Measurements from ENCODE around the gene DNAH3.
"Not testable (repeated sequence)": the region's sequence is repeated elsewhere in the genome, so short reads cannot be mapped to it uniquely, and the experiment has no call there.

The DNAH3 gene

GRCh38 chr16:21076186-21076883, 74.3 kb downstream of the DNAH3 start:
- no peaks in the 10 kb centered on the region for H3K4me1 ChIP-seq (ENCODE audit: control insufficient read depth, insufficient read depth, low read length)
- H3K9ac ChIP-seq (ENCODE audit: low read length), result no peak overlapping the region
- no peak overlapping the region for H3K4me3 ChIP-seq (ENCODE audit: low read length)
- H3K27me3 ChIP-seq (ENCODE audit: control insufficient read depth, insufficient read depth, low read length), result no peaks in the 10 kb centered on the region
- H3K36me3 ChIP-seq (ENCODE audit: control insufficient read depth, insufficient read depth, low read length), result no peaks in the 10 kb centered on the region
- H3K27ac ChIP-seq (ENCODE audit: low read depth, low read length), result no peak overlapping the region

- H3K9ac ChIP-seq (ENCODE audit: low read length), result no peak overlapping the region
- no peak overlapping the region for H3K4me3 ChIP-seq (ENCODE audit: low read length)
- no peaks in the 10 kb centered on the region for H3K27me3 ChIP-seq (ENCODE audit: control insufficient read depth, insufficient read depth, low read length)
- no peaks in the 10 kb centered on the region for H3K36me3 ChIP-seq (ENCODE audit: control insufficient read depth, insufficient read depth, low read length)
- H3K27ac ChIP-seq (ENCODE audit: low read depth, low read length), result no peak overlapping the region
- H3K4me1 ChIP-seq (ENCODE audit: control insufficient read depth, insufficient read depth, low read length), result no peaks in the 10 kb centered on the region
These were observed 75.4 kb downstream of the DNAH3 start for GRCh38 chr16:21075252-21075651.

GRCh38 chr16:21072976-21073375, 77.7 kb downstream of the DNAH3 start:
- no peak overlapping the region for H3K4me3 ChIP-seq (ENCODE audit: low read length)
- no peaks in the 10 kb centered on the region for H3K36me3 ChIP-seq (ENCODE audit: control insufficient read depth, insufficient read depth, low read length)
- H3K9ac ChIP-seq (ENCODE audit: low read length), result no peak overlapping the region
- no peaks in the 10 kb centered on the region for H3K4me1 ChIP-seq (ENCODE audit: control insufficient read depth, insufficient read depth, low read length)
- H3K27me3 ChIP-seq (ENCODE audit: control insufficient read depth, insufficient read depth, low read length), result no peaks in the 10 kb centered on the region
- no peak overlapping the region for H3K27ac ChIP-seq (ENCODE audit: low read depth, low read length)

- no peak overlapping the region for H3K4me3 ChIP-seq (ENCODE audit: low read length)
- H3K9ac ChIP-seq (ENCODE audit: low read length), result no peak overlapping the region
- no peaks in the 10 kb centered on the region for H3K4me1 ChIP-seq (ENCODE audit: control insufficient read depth, insufficient read depth, low read length)
- H3K27me3 ChIP-seq (ENCODE audit: control insufficient read depth, insufficient read depth, low read length), result no peaks in the 10 kb centered on the region
- no peaks in the 10 kb centered on the region for H3K36me3 ChIP-seq (ENCODE audit: control insufficient read depth, insufficient read depth, low read length)
- H3K27ac ChIP-seq (ENCODE audit: low read depth, low read length), result no peak overlapping the region
These were observed 78.9 kb downstream of the DNAH3 start for GRCh38 chr16:21071741-21072140.

GRCh38 chr16:21070564-21070963, 80.1 kb downstream of the DNAH3 start:
- Histone ChIP-seq H3K36me3 (ENCODE audit: control insufficient read depth, insufficient read depth, low read length) (no peaks in the 10 kb centered on the region), H3K27ac (ENCODE audit: low read depth, low read length) (no peak overlapping the region), H3K4me3 (ENCODE audit: low read length) (no peak overlapping the region), H3K9ac (ENCODE audit: low read length) (no peak overlapping the region), H3K4me1 (ENCODE audit: control insufficient read depth, insufficient read depth, low read length) (no peaks in the 10 kb centered on the region), H3K27me3 (ENCODE audit: control insufficient read depth, insufficient read depth, low read length) (no peaks in the 10 kb centered on the region)

GRCh38 chr16:21069986-21070385, 80.7 kb downstream of the DNAH3 start:
- H3K9ac ChIP-seq (ENCODE audit: low read length), result no peak overlapping the region
- no peak overlapping the region for H3K27ac ChIP-seq (ENCODE audit: low read depth, low read length)

GRCh38 chr16:21064203-21064602, 86.4 kb downstream of the DNAH3 start:
- H3K9ac ChIP-seq (ENCODE audit: low read length), result no peak overlapping the region
- H3K4me3 ChIP-seq (ENCODE audit: low read length), result no peak overlapping the region
- H3K4me1 ChIP-seq (ENCODE audit: control insufficient read depth, insufficient read depth, low read length), result no peaks in the 10 kb centered on the region
- no peaks in the 10 kb centered on the region for H3K27me3 ChIP-seq (ENCODE audit: control insufficient read depth, insufficient read depth, low read length)
- H3K36me3 ChIP-seq (ENCODE audit: control insufficient read depth, insufficient read depth, low read length), result no peaks in the 10 kb centered on the region
- H3K27ac ChIP-seq (ENCODE audit: low read depth, low read length), result no peak overlapping the region

More at GRCh38 chr16:21069986-21070385, 80.7 kb downstream of the DNAH3 start:
- no peaks in the 10 kb centered on the region for H3K4me1 ChIP-seq (ENCODE audit: control insufficient read depth, insufficient read depth, low read length)
- no peak overlapping the region for H3K4me3 ChIP-seq (ENCODE audit: low read length)
- no peaks in the 10 kb centered on the region for H3K36me3 ChIP-seq (ENCODE audit: control insufficient read depth, insufficient read depth, low read length)
- H3K27me3 ChIP-seq (ENCODE audit: control insufficient read depth, insufficient read depth, low read length), result no peaks in the 10 kb centered on the region

- H3K4me3 ChIP-seq (ENCODE audit: low read length); H3K4me1 ChIP-seq (ENCODE audit: control insufficient read depth, insufficient read depth, low read length); H3K27me3 ChIP-seq (ENCODE audit: control insufficient read depth, insufficient read depth, low read length); H3K36me3 ChIP-seq (ENCODE audit: control insufficient read depth, insufficient read depth, low read length); H3K27ac ChIP-seq (ENCODE audit: low read depth, low read length); H3K9ac ChIP-seq (ENCODE audit: low read length): not testable (repeated sequence)
These were observed 87.3 kb downstream of the DNAH3 start for GRCh38 chr16:21063314-21063713.

- H3K9ac ChIP-seq (ENCODE audit: low read length), result no peak overlapping the region
- H3K36me3 ChIP-seq (ENCODE audit: control insufficient read depth, insufficient read depth, low read length), result no peaks in the 10 kb centered on the region
- no peaks in the 10 kb centered on the region for H3K27me3 ChIP-seq (ENCODE audit: control insufficient read depth, insufficient read depth, low read length)
- H3K4me1 ChIP-seq (ENCODE audit: control insufficient read depth, insufficient read depth, low read length), result no peaks in the 10 kb centered on the region
- no peak overlapping the region for H3K4me3 ChIP-seq (ENCODE audit: low read length)
- no peak overlapping the region for H3K27ac ChIP-seq (ENCODE audit: low read depth, low read length)
These were observed 90.6 kb downstream of the DNAH3 start for GRCh38 chr16:21060027-21060510.

GRCh38 chr16:21057875-21058274, 92.8 kb downstream of the DNAH3 start:
- Histone ChIP-seq H3K27me3 (ENCODE audit: control insufficient read depth, insufficient read depth, low read length) (no peaks in the 10 kb centered on the region), H3K27ac (ENCODE audit: low read depth, low read length) (no peak overlapping the region), H3K4me1 (ENCODE audit: control insufficient read depth, insufficient read depth, low read length) (no peaks in the 10 kb centered on the region), H3K4me3 (ENCODE audit: low read length) (no peak overlapping the region), H3K36me3 (ENCODE audit: control insufficient read depth, insufficient read depth, low read length) (no peaks in the 10 kb centered on the region), H3K9ac (ENCODE audit: low read length) (no peak overlapping the region)

GRCh38 chr16:21056396-21056795, 94.2 kb downstream of the DNAH3 start:
- Histone ChIP-seq H3K27ac (ENCODE audit: low read depth, low read length) (no peak overlapping the region), H3K4me3 (ENCODE audit: low read length) (no peak overlapping the region)

GRCh38 chr16:21055738-21056137, 94.9 kb downstream of the DNAH3 start:
- not testable (repeated sequence) for H3K27ac ChIP-seq (ENCODE audit: low read depth, low read length); H3K4me1 ChIP-seq (ENCODE audit: control insufficient read depth, insufficient read depth, low read length); H3K27me3 ChIP-seq (ENCODE audit: control insufficient read depth, insufficient read depth, low read length); H3K4me3 ChIP-seq (ENCODE audit: low read length); H3K36me3 ChIP-seq (ENCODE audit: control insufficient read depth, insufficient read depth, low read length); H3K9ac ChIP-seq (ENCODE audit: low read length)

More at GRCh38 chr16:21056396-21056795, 94.2 kb downstream of the DNAH3 start:
- H3K4me1 ChIP-seq (ENCODE audit: control insufficient read depth, insufficient read depth, low read length), result no peaks in the 10 kb centered on the region
- H3K9ac ChIP-seq (ENCODE audit: low read length), result no peak overlapping the region
- H3K27me3 ChIP-seq (ENCODE audit: control insufficient read depth, insufficient read depth, low read length), result no peaks in the 10 kb centered on the region
- H3K36me3 ChIP-seq (ENCODE audit: control insufficient read depth, insufficient read depth, low read length), result no peaks in the 10 kb centered on the region

- Histone ChIP-seq H3K27ac (ENCODE audit: low read depth, low read length) (no peak overlapping the region), H3K4me1 (ENCODE audit: control insufficient read depth, insufficient read depth, low read length) (no peaks in the 10 kb centered on the region), H3K36me3 (ENCODE audit: control insufficient read depth, insufficient read depth, low read length) (no peaks in the 10 kb centered on the region), H3K27me3 (ENCODE audit: control insufficient read depth, insufficient read depth, low read length) (no peaks in the 10 kb centered on the region), H3K9ac (ENCODE audit: low read length) (no peak overlapping the region), H3K4me3 (ENCODE audit: low read length) (no peak overlapping the region)
These were observed 97.1 kb downstream of the DNAH3 start for GRCh38 chr16:21053590-21053989.

All from rectal smooth muscle tissue (tissue), 1 donor.